HCT116 (cell line): ENCODE results near the gene ASPG.

ENCODE experiments used
- ATF3 ChIP-seq: IDR thresholded peaks from 2 replicates; pipeline ENCODE4 v1.6.1; 2012
- CEBPB ChIP-seq: IDR thresholded peaks from 2 replicates; pipeline ENCODE4 v1.6.1; 2012; ENCODE audit warnings: low read depth
- CTCF ChIP-seq, 3 experiments: fragments of 200-600 bp in 1 of 3; sonication (generic) in 1 of 3; IDR thresholded peaks in 2 of 3; conservative IDR thresholded peaks in 1 of 3; 2 replicates each; pipeline ENCODE4 v1.5.1; 2012 to 2017; ENCODE audit warnings: low read depth in 2 of 3, low read length in 2 of 3, antibody characterized with exemption in 1 of 3, borderline replicate concordance in 1 of 3, control low read depth in 1 of 3, mild to moderate bottlenecking in 1 of 3, mixed read lengths in 1 of 3, mixed run types in 1 of 3, moderate library complexity in 1 of 3; ENCODE audit not compliant: insufficient read depth in 1 of 3
- RAD21 ChIP-seq: IDR thresholded peaks from 2 replicates; pipeline ENCODE4 v1.6.1; 2012; ENCODE audit warnings: low read depth, mild to moderate bottlenecking
- TF ChIP-seq, protein P1 (sequence below): IDR thresholded peaks from 2 replicates; pipeline ENCODE4 v1.6.1; 2012

DNA sequence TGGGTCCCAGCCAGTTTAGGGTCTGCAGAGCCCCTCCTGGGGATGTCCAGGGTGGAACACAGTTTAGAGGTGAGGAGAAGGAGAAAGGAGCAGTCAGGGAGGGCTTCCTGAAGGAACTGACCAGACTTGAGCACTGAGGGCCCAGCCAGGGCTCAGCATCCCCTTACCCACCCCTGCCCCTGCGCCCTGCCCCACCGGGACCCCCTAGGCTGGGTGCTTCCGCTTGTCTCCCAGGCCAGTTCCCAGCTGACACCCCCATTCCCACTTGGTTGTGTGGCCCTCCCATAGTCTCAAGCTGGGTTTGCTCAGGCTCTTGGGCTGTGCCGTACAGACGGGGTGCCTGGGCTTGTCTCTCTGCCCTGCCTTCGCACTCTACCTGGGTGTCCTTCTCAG, 26.6 kb downstream of the ASPG start:
- no peak for TF ChIP-seq RAD21
- TF ChIP-seq CTCF (IDR thresholded peaks at IDR 0.05 in 2 of 3, conservative IDR thresholded peaks at IDR 0.05 in 1 of 3; ENCODE audit: borderline replicate concordance in 1 of 3, insufficient read depth in 1 of 3, low read depth in 2 of 3, low read length in 2 of 3), result no peak
- TF ChIP-seq ATF3, result no peak
- TF ChIP-seq, protein P1, sequence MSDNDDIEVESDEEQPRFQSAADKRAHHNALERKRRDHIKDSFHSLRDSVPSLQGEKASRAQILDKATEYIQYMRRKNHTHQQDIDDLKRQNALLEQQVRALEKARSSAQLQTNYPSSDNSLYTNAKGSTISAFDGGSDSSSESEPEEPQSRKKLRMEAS, result no peak
- no peak for TF ChIP-seq CEBPB
